Vagina (tissue), 2 donors: Measurements from ENCODE around the gene THSD7A.

ENCODE experiments used
- CTCF ChIP-seq, 3 experiments: fragments of 450-650 bp in 2 of 3; fragments of 200-600 bp in 1 of 3; sonication (generic) in 1 of 3; IDR thresholded peaks; one replicate each; pipeline ENCODE4 v1.5.1; 2017 to 2019; ENCODE audit warnings: antibody characterized with exemption in 3 of 3, mild to moderate bottlenecking in 2 of 3, moderate library complexity in 2 of 3
- POLR2A ChIP-seq, 2 donors: fragments of 450-650 bp; IDR thresholded peaks; one replicate each; pipeline ENCODE4 v1.6.1; 2017; ENCODE audit warnings: antibody characterized with exemption in 2 of 2, mild to moderate bottlenecking in 2 of 2, moderate library complexity in 2 of 2

GRCh38 chr7:11328309-11328708, 503.7 kb downstream of the THSD7A start:
- TF ChIP-seq POLR2A (IDR thresholded peaks at IDR 0.05) (no peak), CTCF (IDR thresholded peaks at IDR 0.05) (no peak)
